ENCODE data around the gene SLC46A3.

- TF ChIP-seq, protein P1, sequence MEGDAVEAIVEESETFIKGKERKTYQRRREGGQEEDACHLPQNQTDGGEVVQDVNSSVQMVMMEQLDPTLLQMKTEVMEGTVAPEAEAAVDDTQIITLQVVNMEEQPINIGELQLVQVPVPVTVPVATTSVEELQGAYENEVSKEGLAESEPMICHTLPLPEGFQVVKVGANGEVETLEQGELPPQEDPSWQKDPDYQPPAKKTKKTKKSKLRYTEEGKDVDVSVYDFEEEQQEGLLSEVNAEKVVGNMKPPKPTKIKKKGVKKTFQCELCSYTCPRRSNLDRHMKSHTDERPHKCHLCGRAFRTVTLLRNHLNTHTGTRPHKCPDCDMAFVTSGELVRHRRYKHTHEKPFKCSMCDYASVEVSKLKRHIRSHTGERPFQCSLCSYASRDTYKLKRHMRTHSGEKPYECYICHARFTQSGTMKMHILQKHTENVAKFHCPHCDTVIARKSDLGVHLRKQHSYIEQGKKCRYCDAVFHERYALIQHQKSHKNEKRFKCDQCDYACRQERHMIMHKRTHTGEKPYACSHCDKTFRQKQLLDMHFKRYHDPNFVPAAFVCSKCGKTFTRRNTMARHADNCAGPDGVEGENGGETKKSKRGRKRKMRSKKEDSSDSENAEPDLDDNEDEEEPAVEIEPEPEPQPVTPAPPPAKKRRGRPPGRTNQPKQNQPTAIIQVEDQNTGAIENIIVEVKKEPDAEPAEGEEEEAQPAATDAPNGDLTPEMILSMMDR (IDR thresholded peaks at IDR 0.05; ENCODE audit: low read depth, low read length): no peak
- no peak for TF ChIP-seq EZH2phosphoT487 (IDR thresholded peaks at IDR 0.05; ENCODE audit: low read depth)
Measured at GRCh38 chr13:28716511-28716910, 2.3 kb downstream of the SLC46A3 start.
